DND-41 (cell line): ENCODE results near the gene PASK.

Experiments used
- CTCF ChIP-seq: IDR thresholded peaks from 2 replicates; pipeline ENCODE4 v1.5.1; 2012; ENCODE audit warnings: borderline replicate concordance, low read length, moderate library complexity, mild to moderate bottlenecking; ENCODE audit not compliant: poor library complexity, severe bottlenecking; ENCODE audit errors: extremely low read depth
- EZH2 ChIP-seq: IDR thresholded peaks from 3 replicates; pipeline ENCODE4 v1.6.1; 2012; ENCODE audit warnings: borderline replicate concordance, low read depth, mild to moderate bottlenecking, moderate library complexity, low read length, inconsistent platforms; ENCODE audit not compliant: severe bottlenecking

GRCh38 chr2:241069821-241070281 is 79.4 kb downstream of the PASK start:
- no peak for TF ChIP-seq CTCF
- TF ChIP-seq EZH2: no peak
